Gastroesophageal sphincter (tissue), 3 donors: ENCODE data around the gene BICD1.

Experiments used
- CTCF ChIP-seq, 4 experiments: fragments of 200-600 bp in 2 of 4; fragments of 450-650 bp in 2 of 4; sonication (generic) in 1 of 4; IDR thresholded peaks; one replicate each; pipeline ENCODE4 v1.5.1; 2017 to 2019; ENCODE audit warnings: antibody characterized with exemption in 4 of 4, mild to moderate bottlenecking in 2 of 4, moderate library complexity in 2 of 4
- POLR2A ChIP-seq, 2 donors: fragments of 450-650 bp; IDR thresholded peaks; one replicate each; pipeline ENCODE4 v1.6.1; 2017; ENCODE audit warnings: antibody characterized with exemption in 2 of 2, mild to moderate bottlenecking in 2 of 2, moderate library complexity in 1 of 2

GRCh38 chr12:32274665-32275064 lies 168.0 kb downstream of the BICD1 start:
- no peak for TF ChIP-seq CTCF (IDR thresholded peaks at IDR 0.05)
- TF ChIP-seq POLR2A (IDR thresholded peaks at IDR 0.05), result no peak
